Erythroblast (primary cell): ENCODE results near the gene ARHGAP26.

Source experiments
- GATA1 ChIP-seq: IDR thresholded peaks from 2 replicates; pipeline ENCODE4 v1.6.1; 2011; ENCODE audit warnings: low read depth, mild to moderate bottlenecking, control low read depth, low read length, moderate library complexity
- POLR2A ChIP-seq: IDR thresholded peaks from 2 replicates; pipeline ENCODE4 v1.6.1; 2011; ENCODE audit warnings: mild to moderate bottlenecking, low read length

DNA sequence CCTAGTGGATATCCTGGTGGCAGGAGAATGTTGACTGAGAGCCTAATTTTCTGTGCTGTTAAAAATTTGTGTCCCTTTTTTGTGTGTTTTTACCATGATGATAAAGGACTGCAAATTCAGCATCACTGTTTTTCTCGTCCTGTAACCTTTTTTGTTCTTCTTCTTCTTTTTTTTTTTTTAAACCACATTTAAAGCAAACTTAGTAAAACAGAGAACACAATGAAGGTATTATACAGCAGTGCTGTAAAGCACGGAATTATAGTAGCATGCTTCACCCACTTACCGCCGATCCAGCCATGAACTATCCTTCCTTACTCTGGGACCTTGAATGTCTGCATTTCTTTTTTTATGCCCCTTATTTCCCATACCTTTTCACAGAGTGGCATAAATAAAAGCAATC, 280.0 kb downstream of the ARHGAP26 start:
- TF ChIP-seq POLR2A = no peak
- no peak for TF ChIP-seq GATA1
